Activated T-cell treated with anti-CD3 and anti-CD28 coated beads, Interleukin-2, amount 50 U/mL, for 4 hours (primary cell): ENCODE data around the gene ST14. TPM values are rescaled to one million over a fixed set of nuclear protein-coding genes. Genes with fewer than 3 reads are reported as not detected.

ENCODE experiments used
- ATAC-seq, 2 donors: fragments of 200-7000 bp; cut with Tn5 transposase; one replicate each; pipeline ENCODE4 v1.10.0; 2021
- DNase-seq: peaks from one replicate; pipeline ENCODE4 v3.0.0-alpha.2; 2020
- H3K27me3 Mint-ChIP-seq: one replicate; pipeline ENCODE4 v1.8.0; 2021; ENCODE audit warnings: low read depth, mixed read lengths
- H3K36me3 Mint-ChIP-seq: one replicate; pipeline ENCODE4 v1.8.0; 2022; ENCODE audit warnings: mixed read lengths; ENCODE audit not compliant: insufficient read depth
- H3K4me1 Mint-ChIP-seq: one replicate; pipeline ENCODE4 v1.8.0; 2021; ENCODE audit warnings: low read depth, mixed read lengths
- H3K4me3 Mint-ChIP-seq: one replicate; pipeline ENCODE4 v1.8.0; 2021; ENCODE audit warnings: mild to moderate bottlenecking, moderate library complexity, mixed read lengths
- H3K9me3 Mint-ChIP-seq: one replicate; pipeline ENCODE4 v1.8.0; 2021; ENCODE audit warnings: mixed read lengths
- total RNA-seq, 3 donors: library from RNA; stranded (reverse); gene quantifications; one replicate each; pipeline ENCODE4 v1.2.1, GENCODE V29; 2021

ST14 gene
- total RNA-seq, 3 donors from 2014 or later = 0.21 to 0.30 (median 0.28) TPM

DNA sequence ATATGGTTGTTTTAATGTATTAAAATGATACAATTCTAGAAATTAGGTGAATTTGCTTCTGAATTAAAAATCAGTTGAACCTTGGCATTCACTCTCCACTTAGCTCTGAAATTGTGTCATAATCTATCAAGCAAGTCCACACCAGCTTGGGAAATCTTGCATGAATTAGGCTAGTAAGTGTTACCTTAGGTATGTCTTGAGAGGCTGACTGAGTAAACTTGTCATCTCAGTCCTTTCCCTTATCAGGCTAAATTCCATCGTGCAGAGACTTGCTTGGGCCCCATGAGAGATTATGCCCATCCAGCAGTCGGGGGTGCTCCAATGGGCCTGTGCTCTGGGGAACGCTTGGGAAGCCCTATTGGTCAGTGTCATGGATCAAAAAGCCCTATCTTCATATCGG, 33.9 kb upstream of the ST14 start:
- Mint-ChIP-seq H3K9me3 (no peaks in the 10 kb centered on the region), H3K4me1 (peaks cover 20% of the 10 kb centered on the region), H3K27me3 (no peaks in the 10 kb centered on the region), H3K4me3 (no peak overlapping the region), H3K36me3 (peaks cover 38% of the 10 kb centered on the region)
- no peak for ATAC-seq
- DNase-seq = no peak

DNA sequence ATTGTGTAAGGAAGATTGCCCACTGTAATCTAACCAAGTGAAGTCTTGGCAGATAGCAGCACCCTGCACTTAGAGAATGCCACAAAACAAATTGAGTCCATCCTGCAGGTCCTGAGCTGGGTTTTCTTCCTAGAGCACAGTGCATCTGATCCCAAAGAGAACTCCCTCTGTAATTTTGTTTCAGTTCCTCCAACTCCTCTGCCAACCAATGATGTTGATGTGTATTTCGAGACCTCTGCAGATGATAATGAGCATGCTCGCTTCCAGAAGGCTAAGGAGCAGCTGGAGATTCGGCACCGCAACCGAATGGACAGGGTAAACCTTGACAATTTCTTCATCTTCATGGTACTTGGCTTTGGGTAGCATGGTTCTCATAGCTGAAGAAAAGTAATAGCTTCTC, 33.1 kb upstream of the ST14 start:
- no peak overlapping the region for H3K4me3 Mint-ChIP-seq
- H3K27me3 Mint-ChIP-seq = no peaks in the 10 kb centered on the region
- DNase-seq (no peak), ATAC-seq (no peak)
- no peaks in the 10 kb centered on the region for H3K9me3 Mint-ChIP-seq
- H3K4me1 Mint-ChIP-seq = peaks cover 12% of the 10 kb centered on the region
- peaks cover 39% of the 10 kb centered on the region for H3K36me3 Mint-ChIP-seq

DNA sequence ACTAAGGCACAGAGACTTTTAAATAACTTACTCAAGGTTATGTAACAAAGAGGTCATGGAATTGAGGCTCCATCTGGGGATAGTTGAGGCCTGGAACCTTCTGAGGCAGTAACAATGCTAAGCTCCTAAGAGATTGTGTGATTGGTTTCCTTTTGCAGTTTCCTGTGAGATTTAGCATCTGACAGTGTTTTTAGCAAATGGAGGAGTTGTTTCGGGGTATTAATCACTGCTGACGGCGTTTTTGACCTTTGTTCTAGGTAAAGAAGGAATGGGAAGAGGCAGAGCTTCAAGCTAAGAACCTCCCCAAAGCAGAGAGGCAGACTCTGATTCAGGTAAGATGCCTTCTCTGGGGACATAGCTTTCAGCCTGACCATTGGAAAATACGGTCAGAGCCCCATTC, 32.1 kb upstream of the ST14 start:
- ATAC-seq (no peak), DNase-seq (no peak)
- H3K27me3 Mint-ChIP-seq = no peaks in the 10 kb centered on the region
- no peaks in the 10 kb centered on the region for H3K9me3 Mint-ChIP-seq
- H3K4me3 Mint-ChIP-seq = no peak overlapping the region
- H3K4me1 Mint-ChIP-seq = peaks cover 2% of the 10 kb centered on the region
- H3K36me3 Mint-ChIP-seq = peaks cover 38% of the 10 kb centered on the region

DNA sequence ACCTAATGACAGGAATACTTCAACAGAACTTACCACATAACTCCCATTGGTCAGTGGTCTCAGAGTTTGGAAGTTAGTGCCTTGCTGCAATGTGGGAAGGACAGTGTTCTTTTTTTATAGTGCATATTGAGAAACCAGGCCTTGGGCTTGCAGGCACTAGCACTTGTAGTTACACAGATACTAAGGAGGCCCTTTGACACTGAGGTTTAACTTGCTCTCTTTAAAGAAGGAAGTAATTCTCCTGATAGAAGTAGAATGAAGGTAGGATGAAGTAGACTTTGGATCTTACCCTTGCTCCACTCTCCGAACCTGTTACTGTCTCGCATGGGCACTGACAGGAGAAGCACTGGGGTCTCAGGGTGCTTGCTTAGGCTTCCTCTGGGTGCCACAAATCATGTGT, 31.0 kb upstream of the ST14 start:
- no peak for ATAC-seq
- no peaks in the 10 kb centered on the region for H3K4me1 Mint-ChIP-seq
- no peaks in the 10 kb centered on the region for H3K27me3 Mint-ChIP-seq
- no peak for DNase-seq
- H3K9me3 Mint-ChIP-seq = no peaks in the 10 kb centered on the region
- no peak overlapping the region for H3K4me3 Mint-ChIP-seq
- H3K36me3 Mint-ChIP-seq = peaks cover 34% of the 10 kb centered on the region

DNA sequence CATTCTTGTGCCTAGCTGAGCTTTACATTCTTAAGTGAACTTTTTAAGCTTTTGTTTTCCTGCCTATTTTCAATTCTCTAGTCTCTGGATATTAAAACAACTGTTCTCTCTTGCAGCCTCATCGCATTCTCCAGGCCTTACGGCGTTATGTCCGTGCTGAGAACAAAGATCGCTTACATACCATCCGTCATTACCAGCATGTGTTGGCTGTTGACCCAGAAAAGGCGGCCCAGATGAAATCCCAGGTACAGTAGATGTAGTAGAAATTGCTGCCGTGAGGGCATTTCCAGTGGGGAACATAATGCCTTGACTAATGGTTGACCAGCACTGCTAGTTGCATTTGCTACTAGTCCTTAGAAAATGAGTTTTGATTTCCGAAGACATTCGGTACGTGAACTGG, 29.7 kb upstream of the ST14 start:
- Mint-ChIP-seq H3K36me3 (peaks cover 34% of the 10 kb centered on the region), H3K27me3 (no peaks in the 10 kb centered on the region), H3K9me3 (no peaks in the 10 kb centered on the region), H3K4me1 (no peaks in the 10 kb centered on the region), H3K4me3 (no peak overlapping the region)
- ATAC-seq (no peak), DNase-seq (no peak)

DNA sequence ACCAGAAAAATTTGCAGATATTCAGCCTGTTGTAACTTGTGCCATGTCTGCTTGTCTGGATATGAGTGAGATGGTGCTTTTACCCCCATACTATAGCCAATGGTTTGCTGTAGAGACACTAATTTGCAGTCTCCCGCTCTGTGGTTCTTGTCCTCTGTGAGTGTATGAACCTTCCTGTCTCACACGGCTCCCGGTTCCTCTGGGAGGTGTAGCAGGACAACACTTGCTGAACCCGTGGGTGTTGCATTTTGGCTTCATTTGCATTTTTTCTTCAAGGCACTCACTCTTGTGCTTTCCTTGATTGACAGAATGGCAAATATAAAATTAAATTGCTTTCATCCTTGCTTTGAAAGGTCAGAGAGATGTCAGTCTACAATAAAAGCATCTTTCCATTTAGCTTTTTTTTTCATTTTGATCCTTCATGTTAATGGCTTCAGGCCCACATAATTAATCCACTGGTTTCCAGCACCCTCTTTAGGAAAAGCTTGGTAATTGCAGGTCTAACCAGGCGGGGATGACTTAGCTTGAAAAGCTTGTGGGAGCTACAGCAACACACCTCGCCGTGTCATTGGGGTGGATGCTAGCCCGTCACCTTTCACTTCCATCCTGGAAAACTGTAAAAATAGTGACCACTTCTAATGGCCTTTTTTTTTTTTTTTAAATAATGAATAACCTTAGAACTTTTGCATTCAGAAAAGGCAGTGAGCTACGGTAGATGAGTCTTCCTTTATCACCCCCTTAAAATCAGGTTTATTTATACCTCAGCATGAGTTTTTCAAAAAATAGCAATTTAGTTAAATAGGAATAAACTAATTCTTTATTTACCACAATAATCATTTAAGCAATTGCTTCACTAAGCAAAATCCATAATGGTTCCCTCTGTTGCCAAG, 27.4 kb upstream of the ST14 start:
- H3K4me1 Mint-ChIP-seq = no peaks in the 10 kb centered on the region
- ATAC-seq (peak; percentile 70), DNase-seq (peak; percentile 41)
- no peak overlapping the region for H3K4me3 Mint-ChIP-seq
- no peaks in the 10 kb centered on the region for H3K27me3 Mint-ChIP-seq
- H3K36me3 Mint-ChIP-seq = peaks cover 33% of the 10 kb centered on the region
- no peaks in the 10 kb centered on the region for H3K9me3 Mint-ChIP-seq

DNA sequence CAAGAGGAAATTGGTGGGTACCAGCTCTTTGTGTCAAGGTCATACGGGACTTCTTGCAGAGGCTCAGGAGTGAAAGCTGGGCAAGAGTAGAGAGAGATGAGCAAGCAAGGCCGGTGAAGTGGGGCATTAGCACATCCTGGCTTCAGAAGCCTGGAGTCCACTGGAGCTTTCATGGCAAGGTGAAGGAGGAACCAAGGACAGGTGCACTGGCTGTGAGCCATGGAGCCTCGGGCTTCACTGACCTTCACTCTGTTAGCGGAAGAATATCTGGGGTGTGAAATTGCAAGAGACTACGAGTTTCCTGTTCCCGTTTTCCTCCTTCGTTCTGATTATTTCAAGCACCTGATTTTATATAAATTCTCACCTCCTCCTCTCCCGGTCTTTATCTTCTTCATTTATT, 25.9 kb upstream of the ST14 start:
- DNase-seq = no peak
- H3K9me3 Mint-ChIP-seq = no peaks in the 10 kb centered on the region
- no peak overlapping the region for H3K4me3 Mint-ChIP-seq
- H3K4me1 Mint-ChIP-seq = no peaks in the 10 kb centered on the region
- H3K36me3 Mint-ChIP-seq = peaks cover 40% of the 10 kb centered on the region
- ATAC-seq = no peak
- H3K27me3 Mint-ChIP-seq = no peaks in the 10 kb centered on the region

DNA sequence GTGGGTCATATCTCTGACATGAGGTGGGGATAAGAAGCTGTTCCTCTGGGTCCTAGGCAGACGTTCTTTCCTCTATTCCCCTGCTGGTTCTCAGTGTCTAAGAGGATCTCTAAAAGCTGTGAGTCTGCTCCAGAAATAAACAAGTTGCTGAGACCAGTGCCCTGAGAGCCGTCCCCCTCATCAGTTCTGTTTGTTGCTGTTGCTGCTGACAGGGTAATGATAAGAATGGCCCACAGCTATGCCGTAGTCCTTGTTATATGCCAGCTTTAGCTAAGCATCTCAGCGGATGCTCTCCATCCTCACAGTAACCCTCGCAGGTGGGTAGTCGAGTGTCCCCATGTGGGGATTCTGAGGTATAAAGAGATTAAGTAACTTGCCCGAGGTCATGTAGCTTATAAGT, 23.5 kb upstream of the ST14 start:
- Mint-ChIP-seq H3K4me3 (no peak overlapping the region), H3K4me1 (no peaks in the 10 kb centered on the region), H3K36me3 (peaks cover 35% of the 10 kb centered on the region), H3K9me3 (no peaks in the 10 kb centered on the region), H3K27me3 (no peaks in the 10 kb centered on the region)
- ATAC-seq (no peak), DNase-seq (no peak)

DNA sequence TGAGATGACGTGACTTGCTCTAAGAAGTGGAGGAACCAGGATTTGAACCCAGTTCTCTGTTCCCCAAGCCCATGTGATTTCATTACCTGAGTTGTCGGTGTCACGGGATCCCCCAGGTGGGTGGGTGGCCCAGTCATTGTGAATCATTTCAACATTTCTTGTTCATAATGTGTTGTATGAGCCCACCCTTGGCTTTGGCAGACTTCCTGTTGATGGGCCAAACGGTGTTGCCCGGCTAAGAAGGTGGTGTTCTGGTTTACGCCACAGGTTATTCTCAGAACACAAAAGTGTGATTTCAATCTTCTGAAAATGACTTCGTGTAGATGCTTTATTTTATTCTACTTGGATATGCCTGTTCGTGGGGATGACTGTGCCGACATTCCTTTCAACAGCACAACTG, 21.6 kb upstream of the ST14 start:
- H3K9me3 Mint-ChIP-seq = no peaks in the 10 kb centered on the region
- H3K27me3 Mint-ChIP-seq = no peaks in the 10 kb centered on the region
- no peak overlapping the region for H3K4me3 Mint-ChIP-seq
- no peaks in the 10 kb centered on the region for H3K4me1 Mint-ChIP-seq
- peaks cover 30% of the 10 kb centered on the region for H3K36me3 Mint-ChIP-seq
- DNase-seq = no peak
- ATAC-seq = no peak

DNA sequence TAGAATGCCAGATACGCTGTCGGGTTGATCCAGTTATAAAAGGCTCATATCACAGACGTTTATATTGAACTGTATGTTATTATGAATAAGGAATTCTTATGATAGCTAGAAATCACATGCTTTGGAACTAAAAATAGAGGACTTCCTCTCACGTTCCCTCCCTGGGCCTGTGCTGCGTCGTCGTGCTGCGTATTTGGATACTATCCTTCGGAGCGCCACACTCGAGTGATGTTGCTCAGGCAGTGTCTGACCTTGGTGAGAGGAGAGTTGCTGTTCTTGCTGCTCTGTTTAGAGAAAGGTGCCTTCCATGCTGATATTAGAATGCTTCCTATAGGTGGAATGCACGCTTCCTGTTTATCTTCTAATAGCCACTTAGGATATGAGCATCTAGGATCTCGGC, 20.2 kb upstream of the ST14 start:
- Mint-ChIP-seq H3K9me3 (no peaks in the 10 kb centered on the region), H3K36me3 (peaks cover 24% of the 10 kb centered on the region), H3K4me1 (no peaks in the 10 kb centered on the region), H3K4me3 (no peak overlapping the region), H3K27me3 (no peaks in the 10 kb centered on the region)
- no peak for DNase-seq
- no peak for ATAC-seq

DNA sequence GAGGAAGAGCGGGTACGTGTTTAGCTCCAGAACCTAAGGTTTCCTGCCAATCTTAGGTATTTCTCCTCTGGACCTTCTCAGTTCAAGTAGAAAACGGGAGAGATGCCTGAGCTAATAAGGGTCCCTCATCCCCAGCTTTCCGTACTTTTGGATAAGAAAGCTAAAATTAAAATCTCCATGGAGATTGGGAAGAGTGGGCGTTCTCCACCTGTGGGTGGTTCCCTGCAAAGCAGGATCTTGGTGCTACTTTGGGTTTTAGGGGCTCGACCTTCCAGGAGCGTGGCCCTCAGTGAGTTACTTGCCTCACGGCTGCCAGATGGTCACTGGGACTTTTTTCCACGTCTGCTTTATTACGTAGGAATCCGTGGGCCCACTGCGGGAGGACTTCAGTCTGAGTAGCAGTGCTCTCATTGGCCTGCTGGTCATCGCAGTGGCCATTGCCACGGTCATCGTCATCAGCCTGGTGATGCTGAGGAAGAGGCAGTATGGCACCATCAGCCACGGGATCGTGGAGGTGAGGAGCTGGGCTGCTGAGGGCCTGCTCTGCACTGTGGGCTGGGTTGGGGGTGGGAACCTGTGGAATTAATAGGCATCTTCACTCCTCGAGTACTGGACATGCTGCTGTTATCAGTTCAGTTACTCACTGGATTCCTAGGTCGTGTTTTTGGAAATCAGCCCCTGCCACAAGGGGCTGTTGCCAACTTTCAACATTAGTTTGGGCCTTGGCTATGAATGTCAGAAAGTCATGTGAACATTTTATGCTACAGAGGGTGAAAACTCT, 17.8 kb upstream of the ST14 start:
- Mint-ChIP-seq H3K9me3 (no peaks in the 10 kb centered on the region), H3K36me3 (peaks cover 19% of the 10 kb centered on the region), H3K4me3 (no peak overlapping the region), H3K4me1 (peaks cover 6% of the 10 kb centered on the region), H3K27me3 (no peaks in the 10 kb centered on the region)
- DNase-seq (no peak), ATAC-seq (no peak)

DNA sequence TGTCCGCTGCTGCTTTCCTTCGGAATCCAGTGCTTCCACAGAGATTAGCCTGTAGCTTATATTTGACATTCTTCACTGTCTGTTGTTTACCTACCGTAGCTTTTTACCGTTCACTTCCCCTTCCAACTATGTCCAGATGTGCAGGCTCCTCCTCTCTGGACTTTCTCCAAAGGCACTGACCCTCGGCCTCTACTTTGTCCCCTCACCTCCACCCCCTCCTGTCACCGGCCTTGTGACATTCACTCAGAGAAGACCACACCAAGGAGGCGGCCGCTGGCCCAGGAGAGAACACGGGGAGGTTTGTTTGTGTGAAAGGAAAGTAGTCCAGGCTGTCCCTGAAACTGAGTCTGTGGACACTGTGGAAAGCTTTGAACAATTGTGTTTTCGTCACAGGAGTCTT, 15.4 kb upstream of the ST14 start:
- Mint-ChIP-seq H3K36me3 (peaks cover 12% of the 10 kb centered on the region), H3K4me3 (no peak overlapping the region), H3K4me1 (peaks cover 17% of the 10 kb centered on the region), H3K9me3 (no peaks in the 10 kb centered on the region), H3K27me3 (no peaks in the 10 kb centered on the region)
- no peak for ATAC-seq
- no peak for DNase-seq

DNA sequence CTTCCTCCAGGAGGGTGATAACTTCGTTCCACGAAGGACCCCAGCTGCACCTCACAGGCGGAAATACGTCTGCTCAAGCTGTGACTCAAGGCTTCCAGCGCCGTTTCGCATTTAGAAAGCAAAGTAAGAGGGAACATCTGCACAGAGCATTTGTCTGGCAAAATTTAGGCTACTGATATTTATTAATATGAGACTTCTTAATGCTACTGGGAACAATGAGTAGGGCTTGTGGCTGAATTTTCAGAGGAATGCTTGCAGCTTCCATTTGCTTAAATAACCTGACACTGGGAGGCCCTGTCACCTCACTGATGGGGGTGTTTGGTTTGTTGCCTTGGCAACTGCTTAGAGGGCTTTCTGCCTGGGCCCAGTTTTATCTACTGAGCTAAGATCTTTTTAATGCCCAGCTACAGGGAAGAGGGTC, 14.7 kb upstream of the ST14 start:
- Mint-ChIP-seq H3K4me1 (peaks cover 17% of the 10 kb centered on the region), H3K36me3 (peaks cover 8% of the 10 kb centered on the region), H3K27me3 (no peaks in the 10 kb centered on the region), H3K4me3 (no peak overlapping the region), H3K9me3 (no peaks in the 10 kb centered on the region)
- ATAC-seq = no peak
- no peak for DNase-seq

DNA sequence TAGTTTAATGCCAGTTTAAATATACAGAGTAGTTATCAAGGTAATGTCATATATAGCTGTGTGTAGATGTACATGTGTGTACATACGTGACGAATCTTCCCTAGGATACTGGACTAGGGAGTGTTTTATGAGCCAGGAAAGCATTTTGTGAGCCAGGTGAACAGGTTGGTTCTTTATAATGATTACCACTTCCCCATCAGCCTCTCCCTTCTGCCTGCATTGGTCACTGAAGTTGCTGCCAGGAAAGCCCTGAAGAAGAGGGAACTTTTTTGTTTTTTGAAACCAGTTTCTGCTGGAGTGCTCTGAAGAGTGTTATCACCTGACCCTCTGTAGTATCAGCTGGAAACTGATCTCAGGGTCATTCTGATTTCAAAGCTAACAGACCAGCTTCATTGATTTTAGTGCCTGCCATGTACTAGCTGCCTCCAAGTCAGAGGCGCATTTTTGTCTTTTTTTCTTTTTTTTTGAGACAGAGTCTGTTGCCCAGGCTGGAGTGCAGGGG, 14.2 kb upstream of the ST14 start:
- Mint-ChIP-seq H3K27me3 (no peaks in the 10 kb centered on the region), H3K4me3 (no peak overlapping the region), H3K9me3 (no peaks in the 10 kb centered on the region), H3K4me1 (peaks cover 17% of the 10 kb centered on the region), H3K36me3 (peaks cover 5% of the 10 kb centered on the region)
- ATAC-seq (no peak), DNase-seq (no peak)
